HG02943 (cell line): ENCODE data around the gene APOL2.
"Not testable (repeated sequence)": the region's sequence is repeated elsewhere in the genome, so short reads cannot be mapped to it uniquely, and the experiment has no call there.

Experiments used
- ATAC-seq: cut with Tn5 transposase; IDR thresholded peaks from one replicate; pipeline ENCODE4 v1.9.1; 2021; ENCODE audit warnings: mild to moderate bottlenecking, low read depth, moderate library complexity; ENCODE audit not compliant: unreplicated experiment

The APOL2 gene, protein sequence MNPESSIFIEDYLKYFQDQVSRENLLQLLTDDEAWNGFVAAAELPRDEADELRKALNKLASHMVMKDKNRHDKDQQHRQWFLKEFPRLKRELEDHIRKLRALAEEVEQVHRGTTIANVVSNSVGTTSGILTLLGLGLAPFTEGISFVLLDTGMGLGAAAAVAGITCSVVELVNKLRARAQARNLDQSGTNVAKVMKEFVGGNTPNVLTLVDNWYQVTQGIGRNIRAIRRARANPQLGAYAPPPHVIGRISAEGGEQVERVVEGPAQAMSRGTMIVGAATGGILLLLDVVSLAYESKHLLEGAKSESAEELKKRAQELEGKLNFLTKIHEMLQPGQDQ

DNA sequence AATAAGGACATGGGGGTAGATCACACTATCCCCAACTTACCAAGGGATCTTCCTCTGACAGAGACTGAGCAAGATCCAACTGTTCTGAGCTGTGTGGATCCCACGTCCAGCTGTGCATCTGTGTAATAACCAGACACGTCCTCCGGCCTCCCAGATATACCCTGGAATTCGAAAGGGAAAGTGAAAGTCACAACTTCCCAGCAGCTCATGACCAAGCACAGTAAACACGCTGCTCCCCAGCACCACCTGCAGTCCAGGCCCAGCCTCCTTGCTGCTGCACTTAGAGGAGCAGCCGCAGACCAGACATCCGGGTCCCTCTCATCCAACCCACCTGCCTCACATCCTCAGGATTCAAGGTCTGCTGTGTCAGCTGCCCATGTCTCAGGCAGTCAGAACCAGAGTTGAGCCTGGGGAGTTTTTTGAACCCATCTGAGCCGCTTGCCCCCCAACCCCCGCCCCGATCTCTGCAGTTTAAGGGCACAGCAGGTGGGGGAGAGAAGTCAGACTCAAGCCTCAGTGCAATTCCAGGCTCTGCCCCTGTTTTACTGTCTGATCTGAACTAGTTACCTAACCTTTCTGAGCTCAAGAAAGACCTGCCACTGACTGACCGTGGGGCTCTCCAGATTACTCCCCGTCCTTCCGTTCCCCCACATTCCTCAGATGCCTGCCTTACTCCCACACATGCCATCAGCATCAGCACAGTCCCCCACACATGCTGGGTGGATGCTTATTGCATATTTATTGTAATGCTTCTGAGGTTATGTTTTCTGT is at the start of gene APOL2:
Gene APOL2 (minus strand): TSS at position 127 of the 771 bp plus-strand sequence. CDS start 6,365 bp downstream, outside the sequence.
- peak; percentile 91 for ATAC-seq

DNA sequence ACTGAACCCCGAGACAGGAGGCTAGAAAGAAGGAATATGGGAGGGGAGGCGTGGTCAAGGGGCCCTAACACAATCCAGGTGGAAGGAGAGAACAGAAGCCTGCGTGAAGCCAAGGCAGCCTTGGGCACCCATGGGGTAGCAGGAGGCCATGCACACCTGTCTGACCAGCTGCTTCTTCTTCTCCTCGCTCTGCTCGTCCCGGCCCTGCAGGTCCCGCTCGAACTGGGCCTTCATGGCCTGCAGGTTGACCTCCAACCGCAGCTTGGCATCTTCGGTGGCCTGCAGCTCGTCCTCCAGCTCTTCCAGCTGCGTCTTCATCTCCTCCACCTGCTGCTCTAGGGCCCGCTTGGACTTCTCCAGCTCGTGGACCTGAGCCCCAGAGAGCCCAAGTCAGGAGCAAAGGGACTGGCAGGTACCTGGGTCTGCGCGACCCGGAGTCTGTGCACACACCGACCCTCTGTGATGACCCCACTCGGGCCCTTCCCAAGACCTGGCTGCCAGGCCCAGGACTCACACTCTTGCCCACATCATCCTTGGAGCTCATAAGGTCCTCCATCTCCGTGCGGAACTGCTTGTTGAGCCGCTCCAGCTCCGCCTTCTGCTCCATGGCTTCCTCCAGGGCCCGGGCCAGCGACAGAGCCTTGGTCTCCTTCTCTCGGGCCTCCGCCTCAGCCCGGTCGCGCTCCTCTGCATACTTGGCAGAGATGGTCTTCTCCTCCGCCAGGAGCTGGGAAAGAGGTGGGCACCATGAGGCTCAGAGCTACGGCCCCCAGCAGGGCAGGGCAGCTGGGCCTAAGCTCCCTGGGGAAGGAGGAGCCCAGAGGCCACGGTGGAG is 49.5 kb upstream of the APOL2 start:
- ATAC-seq, result no peak

DNA sequence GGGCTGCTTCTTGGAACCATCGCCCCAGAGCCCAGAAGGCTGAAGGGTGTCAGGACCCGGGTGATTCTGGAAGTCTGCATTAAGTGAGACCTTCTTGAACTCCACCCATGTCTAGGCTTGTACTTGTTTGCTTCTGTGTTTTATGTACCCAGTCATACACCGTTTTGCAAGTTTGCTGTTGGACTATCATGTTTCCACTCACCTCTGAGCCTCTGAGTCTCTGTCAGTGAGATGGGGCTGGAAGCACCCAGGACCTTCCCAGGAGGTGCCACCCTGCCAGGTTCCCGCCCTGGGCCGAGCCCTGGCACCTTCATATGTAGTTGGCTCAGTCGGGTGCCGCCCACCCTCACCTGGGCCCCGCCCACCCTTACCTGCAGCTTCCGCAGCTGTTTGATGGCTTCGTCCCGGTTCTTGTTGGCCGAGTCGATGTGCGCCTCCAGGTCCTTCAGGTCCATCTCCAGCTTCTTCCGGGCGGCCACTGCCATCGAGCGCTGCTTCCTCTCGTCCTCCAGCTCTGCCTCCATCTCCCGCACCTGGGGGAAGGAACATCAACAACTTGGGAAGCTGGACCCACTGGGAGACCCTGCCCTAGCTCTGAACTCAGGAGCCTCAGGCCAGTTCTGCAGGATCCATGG is 48.7 kb upstream of the APOL2 start:
- no peak for ATAC-seq

DNA sequence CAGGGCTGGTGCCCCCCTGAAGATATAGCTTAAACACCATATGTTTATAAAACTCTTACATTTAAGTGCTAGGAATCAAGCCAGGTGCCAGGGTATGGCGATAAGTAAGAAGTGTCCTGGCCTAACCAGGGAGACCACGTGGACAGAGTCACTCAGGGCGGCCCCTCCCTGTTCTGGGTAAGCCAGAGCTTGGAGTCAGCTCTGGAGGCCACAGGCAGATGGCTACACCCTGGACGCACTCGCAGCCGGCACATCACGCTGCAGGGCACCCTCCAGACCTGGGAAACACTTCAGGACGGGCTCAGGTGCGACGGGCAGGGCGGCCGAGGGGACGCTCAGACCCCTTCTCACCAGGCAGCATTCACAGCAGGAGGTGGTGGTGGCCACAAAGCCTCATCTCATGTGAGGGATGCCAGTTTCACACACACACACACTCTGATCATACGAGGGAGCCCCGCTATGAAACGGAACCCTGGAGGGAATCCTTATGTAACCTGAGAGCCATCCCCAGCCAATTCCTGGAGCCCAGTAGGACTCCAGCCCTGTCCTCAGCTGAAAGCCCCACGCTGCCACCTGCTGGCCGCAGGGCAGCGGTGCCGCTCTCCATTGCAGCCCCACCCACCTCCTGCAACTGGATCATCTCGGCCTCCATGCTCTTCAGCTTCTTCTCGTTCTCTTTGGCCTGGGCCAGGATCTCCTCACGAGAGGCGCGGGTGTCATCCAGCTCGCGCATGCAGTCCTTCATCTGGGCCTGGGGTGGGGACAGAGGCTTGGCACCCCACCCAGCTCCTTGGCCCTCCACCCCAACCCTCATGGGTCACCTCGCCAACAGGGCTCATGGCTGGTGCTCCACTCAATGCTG is 47.0 kb upstream of the APOL2 start:
- ATAC-seq, result no peak

DNA sequence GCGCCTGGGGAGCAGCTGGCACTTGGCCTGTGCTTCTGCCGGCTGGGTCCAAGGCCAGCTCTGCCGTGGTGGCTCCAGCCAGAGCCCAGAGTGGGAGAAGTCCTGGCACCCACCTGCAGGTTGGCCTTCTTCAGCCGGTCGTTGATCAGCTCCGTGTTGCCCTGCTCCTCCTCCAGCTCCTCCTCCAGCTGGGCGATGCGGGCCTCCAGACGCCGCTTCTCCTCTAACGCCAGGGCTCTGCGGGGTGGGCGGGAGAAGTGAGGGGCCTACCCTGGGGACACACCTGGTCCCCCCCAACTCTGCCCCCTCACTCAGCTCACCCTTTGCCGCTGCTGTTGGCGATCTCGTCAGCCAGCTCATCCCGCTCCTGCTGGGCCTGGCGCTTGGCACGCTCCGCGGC is 46.2 kb upstream of the APOL2 start:
- no peak for ATAC-seq

DNA sequence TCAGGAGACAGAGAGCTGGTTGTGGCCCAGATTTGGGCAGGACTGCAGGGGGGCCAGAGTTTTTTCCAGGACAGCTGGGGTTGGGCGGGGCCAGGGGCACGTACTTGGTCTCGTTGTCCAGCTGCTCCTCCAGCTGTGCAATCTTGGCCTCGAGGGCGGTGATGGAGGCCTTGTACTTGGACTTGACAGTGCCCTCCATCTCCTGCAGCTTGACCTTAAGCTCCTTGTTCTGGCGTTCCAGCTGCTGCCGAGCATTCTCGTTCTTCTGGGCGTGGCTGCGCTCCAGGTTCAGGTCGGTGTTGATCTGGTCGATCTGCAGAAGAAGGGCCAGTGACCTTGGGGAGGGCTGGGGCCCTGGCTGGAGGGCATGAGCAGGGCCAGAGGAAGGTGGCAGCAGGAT is 45.7 kb upstream of the APOL2 start:
- ATAC-seq, result no peak

DNA sequence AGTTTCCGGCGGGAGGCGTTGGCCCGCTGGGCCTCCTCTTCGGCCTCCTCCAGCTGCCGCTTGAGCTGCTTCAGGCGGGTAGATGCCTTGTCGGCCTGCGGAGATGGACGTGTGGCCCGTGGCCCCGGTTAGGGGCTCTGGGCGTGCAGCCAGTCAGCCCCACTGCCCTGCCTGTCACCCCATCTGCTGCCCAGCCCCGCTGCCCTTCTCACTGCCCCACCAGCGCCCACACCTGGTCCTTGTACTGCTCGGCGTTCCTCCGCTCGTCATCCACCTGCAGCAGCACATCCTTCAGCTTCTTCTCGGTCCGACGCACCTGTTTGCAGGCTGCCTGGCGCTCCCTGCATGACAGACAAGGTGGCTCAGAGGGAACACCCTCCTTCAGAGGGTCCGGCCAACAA is 44.8 kb upstream of the APOL2 start:
- no peak for ATAC-seq

DNA sequence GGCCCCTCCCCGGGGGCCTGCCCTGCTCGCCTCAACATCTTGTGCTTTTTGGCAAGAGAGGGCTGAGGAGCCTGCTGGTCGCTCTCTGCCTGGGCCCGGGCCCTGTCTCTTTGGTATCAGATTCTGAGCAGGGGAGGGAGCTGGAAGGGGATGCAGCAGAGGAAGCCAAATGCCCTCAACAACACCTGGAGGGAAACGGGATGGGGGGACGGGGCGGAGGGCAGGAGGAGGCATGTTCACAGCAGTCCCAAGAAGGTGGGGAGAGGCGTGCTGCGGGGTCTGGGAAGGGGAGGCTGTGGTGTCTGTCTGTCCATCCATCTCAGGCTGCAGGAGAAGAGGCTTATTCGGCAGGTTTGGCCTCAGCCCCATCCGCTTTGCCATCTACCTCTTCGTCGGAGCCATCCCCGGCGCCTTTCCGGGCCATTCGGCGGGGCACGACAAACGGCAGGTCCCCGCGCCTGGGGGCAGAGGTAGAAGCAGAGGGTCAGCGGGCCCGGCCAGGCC is 43.1 kb upstream of the APOL2 start:
- ATAC-seq, result no peak

DNA sequence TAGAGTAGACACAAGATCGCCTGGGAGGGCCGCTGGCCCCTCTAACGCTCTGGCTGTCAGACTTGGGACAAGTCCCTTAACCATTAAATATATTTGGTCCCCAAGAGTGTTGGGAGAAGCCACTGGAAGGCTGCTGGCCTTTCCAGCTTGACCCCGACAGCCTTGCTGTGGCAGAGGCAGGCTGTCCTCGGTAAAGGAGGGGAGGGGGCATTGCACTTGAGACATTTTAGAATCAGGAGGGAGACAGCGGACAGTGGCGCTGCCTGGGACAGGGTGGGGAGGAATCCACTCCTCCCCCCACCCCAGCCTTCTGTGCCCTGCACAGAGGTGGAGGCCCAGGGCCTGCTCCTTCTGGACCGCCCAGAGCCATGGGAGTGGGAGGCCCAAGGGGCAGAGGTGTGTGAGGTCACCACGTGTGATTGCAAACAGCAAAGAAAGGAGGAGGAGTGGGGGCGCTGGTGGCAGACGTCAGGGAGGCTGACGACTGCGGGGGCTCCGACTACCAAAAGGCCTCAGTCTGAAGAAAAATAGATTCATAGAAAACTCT is 42.5 kb upstream of the APOL2 start:
- no peak for ATAC-seq

DNA sequence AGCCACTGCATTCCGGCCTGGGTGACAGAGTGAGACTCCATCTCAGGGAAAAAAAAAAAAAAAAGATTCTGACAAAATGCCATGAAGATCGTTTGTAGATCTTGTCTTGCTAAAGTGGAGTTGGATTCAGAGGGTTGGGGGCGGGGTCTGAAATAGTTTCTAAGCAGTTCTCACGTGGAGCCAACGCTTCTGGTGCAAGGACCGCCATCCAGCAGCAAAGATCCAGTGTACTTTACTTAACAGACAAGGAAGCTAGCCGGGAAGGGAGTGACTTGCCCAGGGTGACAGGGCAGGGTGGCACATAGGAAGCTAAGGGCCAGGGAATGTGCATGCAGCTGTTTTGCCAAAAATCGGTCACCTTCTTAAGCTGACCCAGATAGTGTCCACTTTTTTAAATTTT is 41.1 kb upstream of the APOL2 start:
- no peak for ATAC-seq

DNA sequence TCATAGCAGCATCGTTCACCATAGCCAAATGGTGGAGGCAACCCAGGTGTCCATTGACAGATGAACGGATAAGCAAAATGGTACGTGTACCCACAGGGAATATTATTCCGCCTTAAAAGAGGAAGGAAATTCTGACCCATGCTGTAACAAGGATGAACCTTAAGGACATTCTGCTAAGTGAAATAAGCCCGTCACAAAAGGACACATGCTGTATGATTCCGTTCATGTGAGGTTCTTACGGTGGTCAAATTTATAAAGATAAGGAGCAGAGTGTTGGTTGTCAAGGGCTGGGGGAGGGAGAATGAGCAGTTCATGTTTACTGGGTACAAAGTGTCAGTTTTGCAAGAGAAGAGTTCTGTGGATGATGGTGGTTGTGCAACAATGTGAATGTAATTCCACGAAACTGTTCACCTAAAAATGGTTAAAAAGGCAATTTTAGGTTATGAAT is 39.9 kb upstream of the APOL2 start:
- ATAC-seq, result no peak

DNA sequence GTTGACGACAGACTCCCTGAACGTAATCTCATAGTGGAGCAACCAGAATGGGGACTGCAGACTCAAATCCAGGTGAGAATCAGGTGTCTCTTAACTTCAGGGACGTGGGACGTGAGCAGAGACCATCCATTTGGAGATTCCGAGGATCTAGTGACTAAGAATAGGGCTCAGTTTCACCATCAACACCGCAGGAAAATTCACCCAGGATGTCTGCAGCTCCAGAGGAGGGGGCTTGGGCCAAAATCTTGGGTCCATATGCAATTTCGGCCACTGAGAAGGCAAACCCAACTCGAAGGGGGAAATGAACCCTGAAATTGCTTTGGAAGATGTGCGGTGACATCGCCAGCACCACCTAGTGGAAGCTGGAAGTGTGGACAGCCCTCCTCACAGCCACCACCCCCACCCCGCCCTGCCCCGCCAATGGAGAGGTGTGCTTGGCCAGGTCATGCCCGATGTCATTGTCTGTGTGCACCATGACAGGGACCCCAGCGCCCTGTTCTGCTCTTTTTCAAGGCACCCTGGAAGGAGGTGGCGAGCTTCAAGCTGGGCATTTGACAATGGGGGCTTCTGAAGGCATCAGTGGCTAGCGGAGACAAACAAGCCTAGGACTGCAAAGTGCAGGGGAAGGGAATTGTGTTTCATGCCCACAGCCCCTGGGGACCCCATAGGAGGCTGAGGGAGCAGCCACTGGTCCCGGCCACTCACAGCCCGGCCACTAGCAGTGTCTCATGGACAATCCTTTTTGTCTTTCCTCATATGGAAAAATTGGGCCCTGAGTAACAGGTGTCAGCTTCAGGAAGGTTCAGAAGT is 38.4 kb upstream of the APOL2 start:
- no peak for ATAC-seq

DNA sequence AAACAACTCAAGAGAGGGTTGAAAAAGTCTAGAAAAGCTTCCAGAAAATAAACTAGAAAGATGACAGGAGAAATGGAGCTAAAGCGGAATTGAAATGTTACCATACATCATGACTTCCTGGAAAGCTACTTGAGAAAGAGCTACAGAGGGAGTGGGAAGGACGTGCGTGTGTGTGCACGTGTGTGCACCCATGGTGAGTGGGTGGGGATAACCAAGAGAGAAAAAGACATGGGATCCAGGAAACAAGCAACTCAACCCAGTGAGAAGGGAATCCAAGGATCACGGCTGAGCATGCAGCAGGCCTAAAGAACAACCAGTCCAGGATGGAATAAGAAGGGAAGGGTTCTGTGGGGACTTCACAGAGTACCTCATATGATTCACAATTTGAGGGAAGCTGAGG is 35.2 kb upstream of the APOL2 start:
- ATAC-seq, result no peak

DNA sequence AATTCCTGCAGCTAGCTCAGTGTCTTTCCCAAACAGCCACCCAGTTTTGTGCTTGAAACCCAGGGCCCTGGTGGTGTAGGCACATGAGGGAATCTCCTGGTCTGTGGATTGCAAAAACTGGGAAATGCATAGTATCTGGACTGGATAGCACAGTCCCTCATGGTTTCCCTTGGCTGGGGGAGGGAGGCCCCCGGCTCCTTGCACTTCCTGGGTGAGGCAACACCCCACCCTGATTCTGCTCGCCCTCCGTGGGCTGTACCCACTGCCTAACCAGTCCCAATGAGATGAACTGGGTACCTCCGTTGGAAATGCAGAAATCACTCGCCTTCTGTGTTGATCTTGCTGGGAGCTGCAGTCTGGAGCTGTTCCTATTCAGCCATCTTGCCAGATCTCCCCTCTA is 32.6 kb upstream of the APOL2 start:
- not testable (repeated sequence) for ATAC-seq

DNA sequence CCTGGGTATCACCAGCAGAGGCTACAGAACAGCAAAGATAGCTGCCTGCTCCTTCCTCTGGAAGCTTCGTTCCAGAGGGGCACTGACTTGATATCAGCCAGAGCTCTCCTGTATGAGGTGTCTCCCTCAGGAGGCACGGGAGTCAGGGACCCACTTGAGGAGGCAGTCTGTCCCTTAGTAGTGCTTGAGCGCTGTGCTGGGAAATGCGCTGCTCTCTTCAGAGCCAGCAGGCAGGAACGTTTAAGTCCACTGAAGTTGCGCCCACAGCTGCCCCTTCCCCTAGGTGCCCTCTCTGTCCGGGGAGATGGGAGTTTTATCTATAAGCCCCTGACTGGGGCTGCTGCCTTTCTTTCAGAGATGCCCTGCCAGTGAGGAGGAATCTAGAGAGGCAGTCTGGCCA is 31.9 kb upstream of the APOL2 start:
- not testable (repeated sequence) for ATAC-seq

DNA sequence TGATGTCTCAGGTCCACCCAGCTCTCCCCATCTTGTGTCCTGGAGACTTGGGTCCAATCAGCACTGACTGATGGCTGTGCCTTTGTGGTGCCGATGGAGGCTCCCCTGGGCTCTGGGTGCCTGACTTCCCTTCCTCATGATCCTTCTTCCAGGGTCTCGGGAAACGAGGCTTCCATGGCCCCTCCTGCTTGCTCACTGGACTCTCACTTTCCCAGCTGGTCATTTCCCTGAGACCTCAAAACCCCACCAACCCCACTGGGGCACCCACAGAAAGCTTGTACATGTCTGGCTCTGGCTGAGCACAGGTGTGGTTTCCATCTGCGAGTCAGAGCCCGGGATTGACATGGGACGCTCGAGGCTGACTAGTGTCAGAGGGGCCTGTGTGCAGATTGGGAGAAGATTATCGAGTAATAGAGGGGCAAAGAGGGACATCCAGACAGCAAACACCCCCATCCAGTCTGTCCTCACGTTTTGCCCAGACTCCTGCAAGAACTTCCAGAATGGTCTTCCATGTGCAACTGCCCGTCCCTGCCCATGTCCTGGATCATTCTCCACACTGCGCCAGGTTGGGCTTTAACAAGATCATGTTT is 28.7 kb upstream of the APOL2 start:
- no peak for ATAC-seq

DNA sequence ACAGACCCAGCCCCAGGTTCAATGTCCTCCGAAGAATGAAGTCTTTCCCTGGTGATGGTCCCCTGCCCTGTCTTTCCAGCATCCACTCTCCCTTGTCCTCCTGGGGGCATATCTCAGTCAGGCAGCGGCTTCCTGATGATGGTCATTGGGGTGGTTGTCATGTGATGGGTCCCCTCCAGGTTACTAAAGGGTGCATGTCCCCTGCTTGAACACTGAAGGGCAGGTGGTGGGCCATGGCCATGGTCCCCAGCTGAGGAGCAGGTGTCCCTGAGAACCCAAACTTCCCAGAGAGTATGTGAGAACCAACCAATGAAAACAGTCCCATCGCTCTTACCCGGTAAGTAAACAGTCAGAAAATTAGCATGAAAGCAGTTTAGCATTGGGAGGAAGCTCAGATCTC is 27.7 kb upstream of the APOL2 start:
- ATAC-seq, result no peak
